ENCODE results near the gene TNFRSF18.

TNFRSF18 gene

GRCh38 chr1:1210726-1211540 lies 4.5 kb upstream of the TNFRSF18 start:
- peak; percentile 3 for DNase-seq

GRCh38 chr1:1208713-1209433 lies 2.5 kb upstream of the TNFRSF18 start:
- peak; percentile 57 for DNase-seq

GRCh38 chr1:1207571-1207892 lies 1.1 kb upstream of the TNFRSF18 start:
- no peak for DNase-seq

- peak; percentile 4 for DNase-seq
These were observed 657 bp upstream of the TNFRSF18 start for GRCh38 chr1:1206966-1207531.

- DNase-seq = no peak
These were observed 520 bp downstream of the TNFRSF18 start for GRCh38 chr1:1205769-1206375.

GRCh38 chr1:1204998-1205768 lies 1.2 kb downstream of the TNFRSF18 start:
- no peak for DNase-seq

GRCh38 chr1:1204425-1204920 lies 1.9 kb downstream of the TNFRSF18 start:
- DNase-seq = no peak

- DNase-seq = no peak
These were observed 2.6 kb downstream of the TNFRSF18 start for GRCh38 chr1:1203561-1204424.

GRCh38 chr1:1202831-1203560 lies 3.4 kb downstream of the TNFRSF18 start:
- no peak for DNase-seq

GRCh38 chr1:1200876-1201810 lies 5.2 kb downstream of the TNFRSF18 start:
- peak; percentile 91 for DNase-seq

GRCh38 chr1:1199961-1200875 lies 6.2 kb downstream of the TNFRSF18 start:
- no peak for DNase-seq

GRCh38 chr1:1199141-1199960 lies 7.0 kb downstream of the TNFRSF18 start:
- no peak for DNase-seq

GRCh38 chr1:1198423-1199140 lies 7.8 kb downstream of the TNFRSF18 start:
- DNase-seq = no peak

- no peak for DNase-seq
These were observed 8.6 kb downstream of the TNFRSF18 start for GRCh38 chr1:1197551-1198422.

GRCh38 chr1:1197188-1197500 lies 9.2 kb downstream of the TNFRSF18 start:
- no peak for DNase-seq

Measured in stimulated activated CD4-positive, alpha-beta T cell treated with anti-CD3 and anti-CD28 coated beads, Interleukin-4, amount 100 ng/mL, for 24 hours (primary cell).